Thyroid gland (tissue), 4 donors: ENCODE measurements around the gene SPOUT1. TPM values are rescaled to one million over a fixed set of nuclear protein-coding genes. Genes with fewer than 3 reads are reported as not detected.

Source experiments
- DNase-seq, 2 donors: peaks; one replicate each; pipeline ENCODE4 v3.0.0-alpha.2; 2019
- H3K27ac ChIP-seq, 3 donors: fragments of 200-600 bp; sonication (generic); 1 replicate in 2 of 3; 2 replicates in 1 of 3; pipeline ENCODE4 v1.5.1; 2016 to 2019; ENCODE audit warnings: mild to moderate bottlenecking in 1 of 3, moderate library complexity in 1 of 3
- H3K27me3 ChIP-seq: fragments of 200-600 bp; sonication (generic); one replicate; pipeline ENCODE4 v1.5.1; 2019
- H3K36me3 ChIP-seq, 2 donors: fragments of 200-600 bp; sonication (generic); one replicate each; pipeline ENCODE4 v1.5.1; 2016 to 2019
- H3K4me1 ChIP-seq, 2 donors: fragments of 200-600 bp; sonication (generic); one replicate each; pipeline ENCODE4 v1.5.1; 2017 to 2019
- H3K4me3 ChIP-seq, 3 donors: fragments of 200-600 bp; sonication (generic); replicated peaks in 1 of 3; 1 replicate in 2 of 3; 2 replicates in 1 of 3; pipeline ENCODE4 v1.5.1; 2016; ENCODE audit warnings: mild to moderate bottlenecking in 1 of 3
- H3K9me3 ChIP-seq: fragments of 200-600 bp; sonication (generic); one replicate; pipeline ENCODE4 v1.5.1; 2017
- POLR2A ChIP-seq, 2 donors: fragments of 450-650 bp; IDR thresholded peaks; one replicate each; pipeline ENCODE4 v1.6.1; 2017; ENCODE audit warnings: antibody characterized with exemption in 2 of 2, mild to moderate bottlenecking in 2 of 2, moderate library complexity in 1 of 2
- WGBS, 2 donors: methylation state at CpG; one replicate each; pipeline ENCODE4 v1.1.5; 2017; 5-methylcytosine and 5-hydroxymethylcytosine counted together
- intact Hi-C: fragments of 100-400 bp; cut with DNase I; formaldehyde crosslinking; loops from one replicate; pipeline ENCODE4 v1.15.1; 2023
- total RNA-seq, 4 donors: library from RNA; depleted of rRNA; stranded (reverse); fragments of >200 nt; gene quantifications; one replicate each; pipeline ENCODE4 v1.2.3, GENCODE V29; 2016
- TF ChIP-seq, protein P1 (sequence below), 6 experiments: fragments of 200-600 bp in 3 of 6; fragments of 450-650 bp in 3 of 6; sonication (generic) in 3 of 6; IDR thresholded peaks; one replicate each; pipeline ENCODE4 v1.5.1; 2016 to 2019; ENCODE audit warnings: antibody characterized with exemption in 6 of 6, mild to moderate bottlenecking in 2 of 6, inconsistent platforms in 1 of 6, moderate library complexity in 1 of 6

Gene SPOUT1
- total RNA-seq, 4 donors from 2014 or later: 16.7 to 38.4 (median 27.4) TPM

DNA sequence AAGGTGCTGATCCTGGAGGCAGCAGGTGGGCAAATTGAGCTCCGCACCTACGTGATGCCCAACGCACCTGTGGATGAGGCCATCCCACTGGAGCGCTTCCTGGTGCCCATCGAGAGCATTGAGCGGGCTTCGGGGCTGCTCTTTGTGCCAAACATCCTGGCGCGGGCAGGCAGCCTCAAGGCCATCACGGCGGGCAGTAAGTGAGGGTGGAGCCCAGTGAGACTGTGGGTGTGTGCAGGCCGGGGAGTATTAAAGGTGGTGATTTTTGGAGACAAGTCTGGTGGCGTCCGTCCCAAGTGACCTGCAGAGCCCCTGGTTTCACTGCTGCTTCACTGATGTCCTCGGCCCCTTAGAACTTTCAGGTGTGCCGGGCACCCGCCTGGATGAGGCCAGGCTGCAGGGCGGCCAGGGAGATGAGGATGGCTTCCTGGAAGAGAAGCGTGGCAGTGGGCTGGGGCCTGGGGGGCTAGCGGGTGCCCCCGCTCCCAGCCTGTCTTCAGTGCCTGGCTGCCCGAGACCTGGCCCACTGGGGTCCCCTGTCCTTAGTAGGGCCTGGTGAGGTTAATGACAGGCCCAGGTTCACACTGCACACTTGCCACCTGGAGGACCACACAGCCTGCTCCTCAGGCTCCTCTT, 7.1 kb downstream of the SPOUT1 start:
- DNase-seq: no peak
- Histone ChIP-seq H3K9me3 (no peaks in the 10 kb centered on the region), H3K4me1 (peaks cover 9% of the 10 kb centered on the region in 2 donors), H3K36me3 (peaks cover 28 to 32% of the 10 kb centered on the region in 2 donors), H3K27ac (no peak overlapping the region), H3K27me3 (no peaks in the 10 kb centered on the region), H3K4me3 (no peak overlapping the region)
- intact Hi-C loops: no loop called here
- TF ChIP-seq POLR2A (IDR thresholded peaks at IDR 0.05): no peak
- TF ChIP-seq, protein P1, sequence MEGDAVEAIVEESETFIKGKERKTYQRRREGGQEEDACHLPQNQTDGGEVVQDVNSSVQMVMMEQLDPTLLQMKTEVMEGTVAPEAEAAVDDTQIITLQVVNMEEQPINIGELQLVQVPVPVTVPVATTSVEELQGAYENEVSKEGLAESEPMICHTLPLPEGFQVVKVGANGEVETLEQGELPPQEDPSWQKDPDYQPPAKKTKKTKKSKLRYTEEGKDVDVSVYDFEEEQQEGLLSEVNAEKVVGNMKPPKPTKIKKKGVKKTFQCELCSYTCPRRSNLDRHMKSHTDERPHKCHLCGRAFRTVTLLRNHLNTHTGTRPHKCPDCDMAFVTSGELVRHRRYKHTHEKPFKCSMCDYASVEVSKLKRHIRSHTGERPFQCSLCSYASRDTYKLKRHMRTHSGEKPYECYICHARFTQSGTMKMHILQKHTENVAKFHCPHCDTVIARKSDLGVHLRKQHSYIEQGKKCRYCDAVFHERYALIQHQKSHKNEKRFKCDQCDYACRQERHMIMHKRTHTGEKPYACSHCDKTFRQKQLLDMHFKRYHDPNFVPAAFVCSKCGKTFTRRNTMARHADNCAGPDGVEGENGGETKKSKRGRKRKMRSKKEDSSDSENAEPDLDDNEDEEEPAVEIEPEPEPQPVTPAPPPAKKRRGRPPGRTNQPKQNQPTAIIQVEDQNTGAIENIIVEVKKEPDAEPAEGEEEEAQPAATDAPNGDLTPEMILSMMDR (IDR thresholded peaks at IDR 0.05): no peak
- WGBS, 2 donors: 90 to 95% methylated on average over 11 to 15 of the region's 22 CpGs

DNA sequence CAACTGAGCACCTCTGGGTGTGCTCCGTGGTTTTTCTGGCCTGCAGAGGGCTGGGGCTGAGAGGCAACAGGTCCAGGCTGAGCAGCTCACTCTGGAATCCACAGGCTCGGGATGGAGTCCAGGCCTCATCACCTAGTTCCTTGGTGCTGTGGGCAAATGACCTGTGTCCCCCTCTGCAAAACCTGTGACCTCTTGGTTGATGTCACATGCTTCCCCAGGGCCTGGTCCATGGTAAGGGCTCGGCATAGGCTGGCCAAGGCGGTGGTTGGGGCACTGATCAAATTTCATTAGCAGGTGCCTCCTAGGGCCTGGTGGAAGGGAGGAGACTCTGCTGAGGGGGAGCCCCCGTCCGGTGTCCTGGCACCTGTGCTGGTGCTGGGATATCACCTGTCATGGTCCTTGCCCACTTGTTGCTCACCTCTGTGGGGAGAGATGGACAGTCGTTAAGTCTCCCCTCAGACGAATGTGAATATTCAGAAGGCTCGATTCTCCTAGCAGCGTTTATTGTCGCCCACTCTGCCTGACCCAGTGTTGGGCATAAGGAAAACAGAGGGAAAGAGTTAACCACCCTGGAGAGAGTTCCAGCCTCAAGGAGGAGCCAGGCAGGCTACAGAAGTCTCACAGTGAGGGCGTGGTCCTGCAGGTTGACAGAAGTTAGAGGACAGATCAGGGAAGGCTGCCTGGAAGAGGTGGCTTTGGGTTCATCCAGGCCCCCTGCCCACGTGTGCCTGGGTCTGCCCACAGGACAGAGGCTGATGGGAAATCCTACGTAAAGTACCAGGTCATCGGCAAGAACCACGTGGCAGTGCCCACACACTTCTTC, 7.8 kb downstream of the SPOUT1 start:
- intact Hi-C loops: no loop called here
- no peak overlapping the region for H3K27ac ChIP-seq
- WGBS, 2 donors: 87 to 93% methylated on average over 11 to 13 of the region's 16 CpGs
- peaks cover 24 to 30% of the 10 kb centered on the region in 2 donors for H3K36me3 ChIP-seq
- H3K27me3 ChIP-seq: no peaks in the 10 kb centered on the region
- H3K4me1 ChIP-seq: peaks cover 9% of the 10 kb centered on the region in 2 donors
- H3K4me3 ChIP-seq: no peak overlapping the region
- TF ChIP-seq POLR2A (IDR thresholded peaks at IDR 0.05): no peak
- TF ChIP-seq, protein P1 (IDR thresholded peaks at IDR 0.05): no peak
- H3K9me3 ChIP-seq: no peaks in the 10 kb centered on the region
- no peak for DNase-seq

DNA sequence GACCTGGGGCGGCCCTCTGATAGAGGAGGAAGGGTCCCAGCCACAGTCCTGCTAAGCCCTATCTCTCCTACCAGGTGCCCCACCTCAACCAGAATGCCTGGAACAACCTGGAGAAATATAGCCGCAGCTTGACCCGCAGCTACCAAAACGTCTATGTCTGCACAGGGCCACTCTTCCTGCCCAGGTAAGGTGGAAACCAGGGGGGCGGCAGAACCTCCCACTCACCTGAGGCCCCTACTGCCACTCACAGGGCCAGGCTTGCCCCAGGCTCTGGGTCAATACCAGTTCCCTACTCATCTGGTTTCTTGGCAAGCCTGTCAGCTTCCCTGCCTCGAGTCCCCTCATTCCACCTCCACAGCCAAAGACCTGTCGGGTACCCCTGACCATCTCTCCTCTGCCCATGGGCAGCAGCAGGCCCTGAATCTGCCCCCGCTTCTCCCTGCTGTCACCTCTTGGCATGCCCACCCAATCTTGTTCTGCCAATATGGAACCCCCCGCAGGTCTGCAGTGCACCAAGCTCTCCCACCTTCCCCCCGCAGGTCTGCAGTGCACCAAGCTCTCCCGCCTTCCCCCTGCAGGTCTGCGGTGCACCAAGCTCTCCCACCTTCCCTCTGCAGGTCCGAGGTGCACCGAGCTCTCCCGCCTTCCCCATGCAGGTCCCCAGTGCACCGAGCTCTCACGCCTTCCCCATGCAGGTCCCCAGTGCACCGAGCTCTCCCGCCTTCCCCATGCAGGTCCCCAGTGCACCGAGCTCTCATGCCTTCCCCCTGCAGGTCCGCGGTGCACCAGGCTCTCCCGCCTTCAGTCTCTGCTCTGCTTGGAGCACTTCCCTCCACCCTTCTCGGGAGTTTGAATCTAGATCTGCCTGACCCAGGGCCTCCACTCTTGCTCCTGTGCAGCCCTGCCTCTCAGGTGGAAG, 8.7 kb downstream of the SPOUT1 start:
- Histone ChIP-seq H3K4me3 (no peak overlapping the region), H3K27ac (no peak overlapping the region), H3K27me3 (no peaks in the 10 kb centered on the region), H3K9me3 (no peaks in the 10 kb centered on the region), H3K36me3 (peaks cover 22 to 26% of the 10 kb centered on the region in 2 donors), H3K4me1 (peaks cover 9% of the 10 kb centered on the region in 2 donors)
- intact Hi-C loops: no loop called here
- TF ChIP-seq, protein P1 (IDR thresholded peaks at IDR 0.05): no peak
- no peak for TF ChIP-seq POLR2A (IDR thresholded peaks at IDR 0.05)
- DNase-seq: no peak
- 91 to 95% methylated on average over 24 of the region's 24 CpGs for WGBS, 2 donors

DNA sequence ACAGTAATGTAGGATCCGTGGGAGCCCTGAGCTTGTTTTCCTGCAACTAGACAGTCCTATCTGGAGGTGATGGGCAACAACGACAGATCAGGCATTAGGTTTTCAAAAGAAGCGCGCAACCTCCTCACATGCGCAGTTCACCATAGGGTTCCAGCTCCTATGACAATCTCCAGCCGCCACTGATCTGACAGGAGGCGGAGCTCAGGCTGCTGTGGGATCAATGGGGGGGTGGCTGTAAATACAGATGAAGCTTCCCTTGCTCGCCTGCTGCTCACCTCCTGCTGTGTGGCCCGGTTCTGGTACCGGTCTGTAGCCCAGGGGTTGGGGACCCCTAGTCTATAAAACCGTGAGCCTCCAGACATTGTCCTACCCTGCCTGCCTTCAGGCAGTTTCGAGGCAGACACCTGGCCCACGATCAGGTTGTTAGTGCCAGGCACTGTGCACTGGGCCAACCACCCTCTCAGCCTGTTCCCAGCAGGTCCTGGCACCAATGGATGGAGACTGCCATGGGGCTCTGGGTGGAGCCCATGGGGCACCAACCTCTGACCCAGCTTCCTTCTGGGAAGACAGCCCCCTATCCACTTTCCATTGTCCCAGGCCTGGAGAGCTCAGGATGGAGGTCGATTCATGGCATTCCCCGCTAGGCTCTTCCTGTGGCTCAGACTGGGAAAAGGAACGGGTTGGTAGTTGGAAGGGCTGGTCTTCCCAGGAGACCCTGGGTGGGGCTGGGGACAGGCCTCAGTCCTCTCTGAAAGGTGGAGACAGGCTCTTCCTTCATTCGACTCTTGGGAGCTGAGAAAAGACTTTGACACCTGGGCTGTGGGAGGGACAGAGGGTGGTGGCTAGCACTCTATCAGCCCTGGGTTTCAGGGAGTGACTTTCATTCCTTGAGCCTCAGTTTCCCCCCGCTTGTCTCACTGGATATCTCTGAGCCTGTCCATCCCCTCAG, 9.6 kb downstream of the SPOUT1 start:
- H3K36me3 ChIP-seq: peaks cover 13 to 19% of the 10 kb centered on the region in 2 donors
- H3K9me3 ChIP-seq: no peaks in the 10 kb centered on the region
- H3K4me1 ChIP-seq: peaks cover 9% of the 10 kb centered on the region in 2 donors
- no peak for DNase-seq
- H3K27ac ChIP-seq: no peak overlapping the region
- intact Hi-C loops: no loop called here
- TF ChIP-seq, protein P1 (IDR thresholded peaks at IDR 0.05): no peak
- no peak for TF ChIP-seq POLR2A (IDR thresholded peaks at IDR 0.05)
- H3K4me3 ChIP-seq: no peak overlapping the region
- WGBS, 2 donors: 83% methylated on average over 17 to 18 of the region's 18 CpGs
- H3K27me3 ChIP-seq: no peaks in the 10 kb centered on the region
